GM21737 (cell line): ENCODE data around the gene DPYSL4.

Experiments used
- ATAC-seq: cut with Tn5 transposase; IDR thresholded peaks from one replicate; pipeline ENCODE4 v1.9.1; 2021; ENCODE audit warnings: mild to moderate bottlenecking, moderate library complexity; ENCODE audit not compliant: unreplicated experiment

The DPYSL4 gene

DNA sequence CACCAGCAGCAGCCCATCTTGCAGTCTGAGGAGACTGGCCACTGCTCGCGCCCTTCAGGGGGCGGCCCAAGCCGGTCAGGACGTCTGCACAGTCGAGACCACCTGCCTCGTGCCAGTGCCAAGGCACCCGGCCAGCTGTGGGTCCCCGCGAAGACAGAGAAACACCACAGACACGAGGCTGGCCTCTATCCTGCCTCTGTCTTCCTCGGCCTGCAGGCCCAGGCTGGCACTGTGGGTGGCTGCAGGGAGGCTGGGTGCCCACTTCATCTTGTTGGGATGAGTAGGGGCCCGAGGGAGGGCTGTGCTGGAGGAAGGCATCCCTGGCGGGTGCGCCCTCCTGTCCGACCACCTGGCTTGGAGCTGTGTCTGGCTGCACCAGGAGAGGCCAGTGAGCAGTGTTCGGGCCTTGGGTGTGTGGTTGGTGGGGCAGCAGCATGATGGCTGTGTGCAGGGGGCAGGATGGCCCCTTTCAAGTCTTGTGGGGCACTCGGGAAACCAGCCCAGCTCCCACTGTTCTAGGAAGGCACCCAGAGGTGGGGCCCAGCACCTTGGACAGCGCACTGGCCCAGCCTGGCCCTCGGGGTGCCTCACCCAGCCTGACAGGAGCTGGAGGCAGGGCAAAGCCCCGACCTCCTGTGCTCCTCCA, 7.3 kb downstream of the DPYSL4 start:
- ATAC-seq = no peak

DNA sequence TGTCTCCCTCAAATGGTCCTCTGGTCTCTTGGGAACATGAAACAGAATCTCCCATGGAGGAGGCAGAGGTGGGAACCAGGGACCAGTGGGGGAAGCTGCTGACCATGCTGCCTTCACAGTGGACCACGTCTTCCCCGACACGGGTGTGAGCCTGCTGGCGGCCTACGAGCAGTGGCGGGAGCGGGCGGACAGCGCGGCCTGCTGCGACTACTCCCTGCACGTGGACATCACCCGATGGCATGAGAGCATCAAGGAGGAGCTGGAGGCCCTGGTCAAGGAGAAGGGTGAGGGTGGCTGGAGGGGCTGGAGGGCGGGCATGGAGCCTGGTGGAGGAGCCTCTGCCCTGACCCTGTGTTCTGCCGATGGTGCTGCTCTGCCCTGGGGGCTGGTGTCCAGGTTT, 8.0 kb downstream of the DPYSL4 start:
- no peak for ATAC-seq

DNA sequence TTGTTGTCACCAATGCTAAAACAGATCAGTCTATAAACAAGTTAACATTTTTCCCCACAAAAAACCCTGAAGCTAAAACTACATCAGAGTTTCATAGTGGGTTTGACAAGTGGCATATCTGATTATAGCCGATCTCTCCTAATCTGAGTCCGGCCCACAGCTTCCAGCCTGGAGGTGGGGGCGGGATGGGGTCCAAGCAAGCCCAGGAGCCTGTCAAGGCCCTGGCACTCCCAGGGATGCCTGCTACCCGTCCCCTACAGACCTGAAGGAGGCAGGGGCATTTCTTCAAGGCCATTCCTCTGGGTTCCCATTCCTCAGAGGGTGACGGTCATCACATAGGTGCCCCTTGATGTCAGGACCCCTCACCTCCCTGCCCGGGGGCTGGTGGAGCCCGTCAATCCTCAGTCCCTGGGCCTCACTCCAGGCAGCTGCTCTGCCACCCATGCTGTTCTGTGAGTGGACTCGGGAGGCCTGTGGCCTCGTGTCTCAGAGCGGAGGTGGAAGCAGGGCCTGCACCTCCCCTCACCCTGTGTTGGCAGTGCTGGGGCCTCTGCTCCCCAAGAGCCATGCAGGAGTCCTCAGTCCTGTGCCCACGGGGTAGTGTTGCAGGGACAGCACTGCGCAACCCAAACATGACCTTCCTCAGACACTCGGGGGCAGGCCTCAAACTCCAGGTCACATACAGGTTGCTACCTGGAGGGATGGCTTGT, 8.8 kb downstream of the DPYSL4 start:
- no peak for ATAC-seq

DNA sequence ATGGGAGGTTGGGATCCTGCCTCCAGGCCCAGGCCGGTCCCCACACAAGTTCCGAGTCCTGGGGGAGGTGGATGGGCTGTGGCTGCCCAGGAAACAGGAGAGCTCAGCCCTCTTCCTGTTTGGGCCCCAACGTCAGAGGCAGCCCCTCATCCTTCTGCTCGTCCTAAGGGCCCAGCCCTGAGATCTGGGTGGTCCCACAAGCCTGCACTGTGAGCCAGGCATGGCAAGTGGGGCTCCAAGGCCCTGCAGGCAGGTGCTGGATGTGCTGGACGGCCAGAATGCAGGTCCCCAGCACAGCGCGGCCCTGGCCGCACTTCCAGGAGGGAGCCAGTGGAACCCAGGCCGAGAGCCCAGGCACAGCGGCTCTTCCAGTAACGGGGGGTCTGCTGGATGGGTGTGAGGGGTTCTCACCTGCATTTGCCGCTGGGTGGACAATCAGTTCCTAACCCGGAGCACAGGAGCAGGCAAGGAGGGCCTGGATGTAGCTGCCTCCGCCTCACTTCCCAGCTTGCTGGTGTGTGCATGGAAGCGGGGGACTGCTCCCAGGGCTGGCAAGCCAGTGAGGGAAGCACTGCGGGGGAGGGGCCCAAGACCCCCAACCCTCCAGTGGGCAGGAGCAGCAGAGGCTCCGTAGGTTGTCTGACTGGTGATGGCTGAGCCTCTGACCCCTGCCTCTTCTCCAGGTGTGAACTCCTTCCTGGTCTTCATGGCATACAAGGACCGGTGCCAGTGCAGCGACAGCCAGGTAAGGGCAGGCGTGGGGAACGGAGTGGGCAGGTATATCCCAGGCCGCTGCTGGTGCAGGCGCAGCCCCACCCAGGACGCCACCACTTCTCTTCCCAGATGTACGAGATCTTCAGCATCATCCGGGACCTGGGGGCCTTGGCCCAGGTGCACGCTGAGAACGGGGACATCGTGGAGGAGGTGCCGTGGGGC, 9.7 kb downstream of the DPYSL4 start:
- ATAC-seq = no peak

DNA sequence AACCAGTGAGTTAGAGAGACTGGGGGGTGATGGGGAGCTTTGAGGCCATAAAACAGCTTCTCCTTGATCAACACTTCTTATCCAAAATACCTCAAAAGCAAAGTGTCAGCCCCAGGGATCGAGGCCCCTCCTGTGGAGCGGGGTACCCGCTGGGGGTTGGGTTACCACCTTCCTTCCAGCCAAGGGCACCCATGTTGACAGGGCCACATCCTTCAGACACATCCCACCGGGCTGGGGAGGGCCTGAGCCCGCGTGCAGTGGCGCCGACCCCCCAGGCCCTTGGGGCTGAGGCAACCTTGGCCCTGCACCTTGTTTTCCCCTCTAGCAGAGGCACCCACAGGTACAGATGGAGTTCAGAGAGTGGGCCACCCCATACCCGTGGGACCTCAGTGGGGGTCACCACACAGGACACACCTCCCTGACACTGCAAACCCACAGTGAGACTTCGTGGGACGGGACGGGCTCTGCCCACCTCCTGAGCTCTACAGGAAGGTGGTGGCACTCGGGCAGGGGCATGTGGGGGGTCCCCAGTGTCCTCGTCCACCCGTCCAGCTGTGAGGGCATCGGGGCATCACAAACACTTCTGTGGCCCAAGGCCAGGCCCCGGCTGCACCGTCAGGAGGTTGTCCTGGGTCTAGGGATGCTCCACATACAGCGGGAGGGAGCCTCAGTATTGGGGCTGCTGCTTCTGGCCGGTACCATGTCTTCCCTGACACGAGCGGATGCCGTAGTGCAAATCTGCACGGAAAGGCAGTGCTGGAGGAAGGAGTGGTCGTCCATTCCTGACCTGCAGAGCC, 10.7 kb downstream of the DPYSL4 start:
- no peak for ATAC-seq

DNA sequence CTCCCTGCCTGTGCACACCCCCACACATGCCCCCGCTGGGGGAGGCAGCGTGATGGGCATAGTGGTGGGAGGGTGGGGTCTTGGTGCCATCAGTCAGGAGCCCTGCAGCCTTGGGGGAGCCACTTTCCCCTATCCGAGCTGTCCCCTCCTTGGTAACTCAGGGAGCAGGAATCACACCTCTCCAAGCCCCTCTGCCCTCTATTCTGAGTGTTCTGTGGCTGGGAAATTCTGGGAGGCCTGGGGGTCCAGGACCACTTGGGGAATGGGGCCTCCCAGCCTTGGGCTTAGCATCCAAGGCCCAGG, 11.3 kb downstream of the DPYSL4 start:
- no peak for ATAC-seq

DNA sequence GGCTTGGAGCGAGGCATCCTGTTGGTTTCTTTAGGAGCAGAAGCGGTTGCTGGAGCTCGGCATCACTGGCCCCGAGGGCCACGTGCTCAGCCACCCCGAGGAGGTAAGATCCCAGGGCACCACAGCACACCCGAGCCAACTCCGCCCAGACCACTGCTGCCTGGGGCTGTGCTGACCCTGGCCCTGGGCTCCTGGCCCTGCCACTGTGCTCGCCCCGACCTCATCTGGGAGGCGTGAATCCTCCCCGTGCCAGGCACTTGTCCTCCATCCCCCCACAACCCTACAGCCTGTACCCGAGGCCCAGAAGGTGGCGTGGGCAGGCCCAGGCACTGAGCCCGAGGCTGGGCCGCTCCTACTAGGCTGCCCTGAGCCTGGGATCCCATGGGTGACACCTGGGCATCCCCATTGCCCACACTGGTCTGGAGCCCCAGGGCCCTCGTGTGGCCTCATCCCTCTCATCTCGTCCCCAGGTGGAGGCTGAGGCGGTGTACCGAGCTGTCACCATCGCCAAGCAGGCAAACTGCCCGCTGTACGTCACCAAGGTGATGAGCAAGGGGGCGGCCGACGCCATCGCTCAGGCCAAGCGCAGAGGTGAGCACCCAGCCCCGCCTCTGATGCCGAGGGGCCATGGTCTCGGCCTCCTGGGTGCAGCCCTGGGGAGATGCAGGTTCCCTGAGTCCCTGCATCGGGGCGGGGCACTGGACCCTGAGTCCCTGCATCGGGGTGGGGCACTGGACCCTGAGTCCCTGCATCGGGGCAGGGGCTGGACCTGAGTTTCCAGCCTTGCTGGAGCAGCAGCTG, 11.8 kb downstream of the DPYSL4 start:
- no peak for ATAC-seq

DNA sequence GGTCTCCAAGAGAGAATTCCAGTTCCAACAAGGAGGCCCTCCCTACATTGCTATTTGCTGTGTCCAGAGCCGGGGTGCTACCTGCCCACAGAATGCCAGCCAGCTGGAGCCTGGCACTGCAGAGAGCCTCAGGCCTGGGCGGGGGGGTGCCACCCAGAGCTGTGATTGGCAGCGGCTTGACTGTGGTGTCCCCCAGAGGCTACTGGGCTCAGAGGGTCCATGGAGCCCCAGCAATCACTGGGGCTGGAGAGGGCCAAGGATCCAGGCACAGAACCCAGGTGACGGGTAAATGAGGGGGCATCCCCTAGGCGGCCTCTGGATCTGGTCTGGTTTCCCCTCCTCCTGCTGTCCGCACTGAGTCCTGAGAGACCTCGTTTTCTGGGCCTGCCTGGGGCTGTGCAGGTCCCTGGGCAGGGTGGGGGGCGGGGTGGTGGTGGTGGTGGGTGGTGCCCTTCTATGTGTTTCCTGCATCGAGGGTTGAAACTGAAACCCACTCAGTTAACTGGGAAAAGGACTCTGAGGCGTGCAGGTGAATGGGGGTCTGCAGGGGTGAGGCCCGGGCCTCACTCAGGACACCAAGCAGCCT, 12.6 kb downstream of the DPYSL4 start:
- no peak for ATAC-seq

DNA sequence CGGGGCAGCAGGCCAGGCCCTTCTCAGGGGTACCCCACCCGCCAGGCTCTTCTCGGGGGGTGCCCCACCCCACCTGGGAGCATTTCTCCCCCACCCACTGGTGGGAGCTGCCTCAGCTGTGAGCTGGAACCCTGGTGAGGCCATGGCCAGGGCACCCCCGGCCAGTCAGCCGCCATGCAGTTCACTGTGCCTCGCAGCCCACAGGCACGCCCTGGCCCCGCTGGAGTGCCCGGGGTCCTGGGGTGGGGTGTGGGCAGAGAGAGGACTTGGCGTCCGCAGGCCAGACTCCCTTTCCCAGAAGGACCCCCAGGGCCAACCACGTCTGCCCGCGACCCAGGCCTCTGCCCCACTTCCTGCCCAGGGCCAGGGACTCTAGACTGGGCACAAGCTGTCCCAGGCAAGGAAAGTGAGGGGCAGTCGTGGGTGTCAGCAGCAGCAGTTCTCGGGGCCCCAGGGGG, 13.1 kb downstream of the DPYSL4 start:
- ATAC-seq = no peak

DNA sequence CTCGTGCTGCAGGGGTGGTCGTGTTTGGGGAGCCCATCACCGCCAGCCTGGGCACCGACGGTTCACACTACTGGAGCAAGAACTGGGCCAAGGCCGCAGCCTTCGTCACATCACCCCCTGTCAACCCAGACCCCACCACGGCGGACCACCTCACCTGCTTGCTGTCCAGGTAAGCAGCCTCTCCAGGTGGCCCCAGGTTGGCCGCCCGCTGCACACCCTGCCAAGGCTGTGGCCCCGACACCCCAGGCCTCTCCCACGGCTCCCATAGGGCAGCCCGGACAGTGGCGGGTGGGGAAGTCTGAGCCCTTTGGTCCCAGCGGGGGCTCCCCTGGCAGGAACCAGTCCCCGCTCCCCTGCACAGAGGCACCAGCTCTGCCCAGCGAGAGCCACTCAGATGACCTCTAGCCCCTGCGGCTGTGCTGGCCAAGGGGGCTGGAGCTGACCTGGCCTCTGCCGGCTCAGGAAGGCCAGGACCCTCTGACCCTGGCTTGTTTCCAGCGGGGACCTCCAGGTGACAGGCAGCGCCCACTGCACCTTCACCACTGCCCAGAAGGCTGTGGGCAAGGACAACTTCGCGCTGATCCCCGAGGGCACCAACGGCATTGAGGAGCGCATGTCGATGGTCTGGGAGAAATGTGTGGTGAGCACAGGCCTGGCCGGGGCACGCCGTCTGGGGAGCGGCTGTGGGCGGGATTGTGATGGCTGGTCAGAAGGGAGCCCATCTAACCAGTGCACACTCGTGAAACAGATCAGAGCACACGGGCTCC, 13.8 kb downstream of the DPYSL4 start:
- ATAC-seq = no peak

DNA sequence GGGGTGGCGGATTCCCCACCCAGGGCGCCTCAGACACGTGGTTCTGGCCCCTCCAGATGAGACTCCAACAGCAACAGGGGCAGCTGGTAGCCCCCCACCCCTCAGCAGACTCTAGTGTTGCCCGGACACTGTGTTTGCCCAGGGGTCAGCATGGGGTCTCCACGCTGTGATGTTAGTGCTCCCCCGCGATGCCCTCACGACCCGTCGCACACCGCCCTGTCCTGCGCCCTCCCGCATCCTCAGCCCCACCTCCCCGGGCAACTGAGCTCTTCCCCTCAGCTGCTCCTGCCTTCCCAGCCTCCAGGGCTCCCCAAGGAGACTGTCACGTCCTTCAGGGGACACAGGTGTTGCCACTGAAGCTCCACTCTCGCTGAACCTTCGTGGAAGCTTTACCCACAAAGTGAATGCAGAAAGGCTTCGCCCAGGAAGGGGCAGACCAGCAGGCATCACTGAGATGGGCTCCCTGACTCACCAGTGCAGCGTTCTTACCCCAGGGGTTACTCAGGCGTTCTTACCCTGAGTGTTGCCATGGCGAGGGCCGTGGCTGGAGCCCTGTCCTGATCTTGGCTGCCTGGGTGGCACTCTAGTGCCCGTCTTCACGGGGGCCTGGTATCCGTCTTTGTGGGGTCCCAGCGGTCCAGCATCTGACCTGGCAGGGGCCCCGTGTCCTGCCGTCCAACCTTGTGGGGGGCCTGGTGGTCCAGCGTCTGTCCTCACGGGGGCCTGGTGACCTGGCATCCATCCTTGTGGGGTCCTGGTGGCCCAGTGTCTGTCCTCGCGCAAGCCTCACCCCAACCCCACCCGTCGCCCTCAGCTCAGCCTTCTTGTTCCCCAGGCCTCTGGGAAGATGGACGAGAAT, 14.6 kb downstream of the DPYSL4 start:
- no peak for ATAC-seq

DNA sequence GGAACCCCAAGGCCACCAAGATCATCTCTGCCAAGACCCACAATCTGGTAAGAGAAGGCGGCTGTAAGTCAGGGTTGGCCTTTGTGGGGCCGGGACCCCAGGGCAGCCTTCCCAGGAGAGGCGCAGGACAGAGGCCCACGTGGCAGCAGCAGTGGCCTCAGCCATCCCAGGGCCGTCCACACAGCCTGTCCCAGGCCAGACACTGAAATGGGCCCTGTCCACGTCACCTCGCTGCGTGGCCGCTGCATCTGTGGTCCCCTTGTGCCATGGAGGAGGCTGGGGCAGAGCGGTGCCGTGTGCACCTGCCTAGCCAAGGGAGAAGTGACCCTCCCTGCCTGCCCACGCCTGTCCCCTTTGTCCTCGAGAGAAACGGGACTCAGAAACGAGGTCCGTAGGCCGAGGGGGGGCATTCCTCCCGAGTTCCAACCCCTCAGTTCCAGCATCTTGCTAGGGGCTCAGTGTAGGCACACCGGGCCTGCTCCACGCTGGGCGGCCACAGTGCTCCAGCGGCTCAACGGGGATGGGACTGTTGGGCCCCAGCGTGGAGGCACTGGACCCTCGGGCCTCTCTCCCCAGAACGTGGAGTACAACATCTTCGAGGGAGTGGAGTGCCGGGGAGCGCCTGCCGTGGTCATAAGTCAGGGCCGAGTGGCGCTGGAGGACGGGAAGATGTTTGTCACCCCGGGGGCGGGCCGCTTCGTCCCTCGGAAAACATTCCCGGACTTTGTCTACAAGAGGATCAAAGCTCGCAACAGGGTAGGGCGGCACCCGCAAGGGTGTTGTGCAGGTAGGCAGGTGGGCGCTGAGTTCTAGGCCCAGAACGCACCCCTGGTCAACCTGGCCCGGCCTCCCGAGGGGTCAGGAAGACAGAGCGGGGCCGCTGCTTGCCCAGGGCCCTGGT, 15.6 kb downstream of the DPYSL4 start:
- ATAC-seq = no peak

DNA sequence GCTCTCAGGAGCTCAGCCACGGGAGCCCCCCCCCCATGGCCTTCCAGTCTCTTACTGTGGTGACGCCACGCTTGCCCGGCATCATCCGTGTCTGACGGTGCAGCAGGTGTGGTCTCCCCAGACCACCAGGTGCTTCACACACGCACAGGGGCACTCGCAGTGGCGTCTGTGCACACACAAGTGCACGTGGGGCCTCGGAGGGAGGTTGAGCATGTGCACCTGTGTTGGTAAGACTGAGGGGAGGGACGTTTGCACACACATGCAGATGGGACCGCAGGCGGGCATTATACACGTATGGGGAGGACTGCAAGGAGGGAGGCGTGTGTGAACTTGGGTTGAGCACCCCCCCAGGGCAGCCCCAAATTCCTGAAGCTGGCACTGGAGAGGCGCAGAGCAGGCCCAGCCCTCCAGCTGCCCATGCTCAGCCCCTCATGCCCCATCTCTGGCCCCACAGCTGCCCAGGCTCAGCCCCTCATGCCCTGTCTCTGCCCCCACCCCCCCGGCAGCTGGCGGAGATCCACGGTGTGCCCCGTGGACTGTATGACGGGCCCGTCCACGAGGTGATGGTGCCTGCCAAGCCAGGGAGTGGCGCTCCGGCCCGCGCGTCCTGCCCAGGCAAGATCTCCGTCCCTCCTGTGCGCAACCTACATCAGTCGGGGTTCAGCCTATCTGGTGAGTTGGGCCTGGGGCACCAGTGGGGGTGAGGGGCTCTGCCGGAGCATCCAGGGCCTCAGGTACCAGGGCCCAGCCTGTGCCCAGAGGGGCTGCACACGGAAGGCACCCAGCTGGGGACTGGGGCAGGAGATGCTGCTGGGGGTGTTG, 16.7 kb downstream of the DPYSL4 start:
- ATAC-seq = no peak

DNA sequence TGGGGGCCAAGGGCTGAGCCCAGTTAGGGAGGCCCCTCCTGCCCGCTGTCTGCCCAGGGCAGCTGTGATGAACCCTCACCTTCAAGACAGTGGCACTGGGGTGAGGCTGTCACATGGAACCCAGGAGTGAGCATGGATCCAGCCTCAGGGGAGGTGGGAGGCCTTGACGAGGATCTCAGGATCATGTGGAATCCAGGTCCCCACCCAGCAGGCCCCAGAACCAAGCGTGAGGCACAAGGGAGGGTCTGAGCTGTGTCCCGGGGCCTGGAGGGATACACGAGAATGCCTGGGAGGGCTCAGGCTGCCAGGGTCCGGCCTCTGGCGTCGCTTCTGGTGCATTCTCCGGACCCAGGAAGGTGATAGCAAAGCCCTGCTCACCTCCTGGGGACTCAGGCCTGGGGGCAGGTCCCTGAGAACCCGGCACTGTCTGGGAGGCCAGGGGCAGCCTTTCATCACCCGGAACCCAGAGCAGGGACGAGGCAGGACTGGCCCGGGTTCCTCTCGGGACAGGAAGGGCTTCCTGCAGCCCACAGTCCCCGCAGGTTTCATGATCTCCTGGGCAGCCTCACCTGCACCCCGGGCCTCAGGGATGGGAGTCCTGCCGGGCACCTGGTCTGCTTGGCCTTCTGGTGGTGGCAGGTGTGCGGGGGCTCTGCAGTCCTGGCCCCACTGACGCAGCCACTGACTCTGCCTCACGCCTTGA, 17.5 kb downstream of the DPYSL4 start:
- ATAC-seq = no peak

DNA sequence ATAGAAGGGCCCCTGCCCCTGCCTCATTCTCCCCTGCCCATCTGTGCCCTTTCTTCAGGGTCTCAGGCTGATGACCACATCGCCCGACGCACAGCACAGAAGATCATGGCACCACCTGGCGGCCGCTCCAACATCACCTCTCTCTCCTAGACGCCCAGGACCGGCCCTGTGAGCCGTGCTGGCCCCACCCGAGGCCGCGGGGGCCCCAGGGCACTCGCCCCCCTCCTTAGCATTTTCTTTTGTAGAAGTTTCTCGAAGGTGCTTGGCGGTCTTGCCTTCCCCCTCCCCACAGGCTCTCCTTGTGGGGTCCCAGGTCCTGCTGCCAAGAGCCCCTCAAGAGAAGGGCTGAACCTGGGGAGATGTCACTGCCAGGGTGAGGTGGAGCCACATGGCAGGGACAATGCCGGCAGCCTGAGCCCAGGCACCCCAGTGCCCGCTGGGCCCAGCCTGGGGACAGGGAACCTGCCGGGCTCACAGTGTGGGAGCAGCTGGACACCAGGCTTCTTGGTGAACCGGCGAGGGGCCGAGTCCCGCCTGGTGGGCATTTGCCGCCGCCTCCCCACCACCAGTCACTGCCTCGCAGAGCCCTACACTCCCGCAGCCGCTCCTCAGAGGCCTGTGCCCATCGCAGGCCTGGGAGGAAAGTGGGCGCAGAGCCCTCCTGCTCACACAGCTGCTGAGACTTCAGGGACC, 18.2 kb downstream of the DPYSL4 start:
- ATAC-seq = no peak
